RWPE1 (cell line): Measurements from ENCODE around the gene PRSS8.
"Not testable (repeated sequence)": the region's sequence is repeated elsewhere in the genome, so short reads cannot be mapped to it uniquely, and the experiment has no call there.

Source experiments
- CTCF ChIA-PET: fragments of 350-600 bp; sonication (Branson Sonifier 250); formaldehyde crosslinking; extraction: SDS; loops from one replicate; lab custom pipeline; 2021; lab: Yijun Ruan, JAX
- POLR2A ChIA-PET: fragments of 400-600 bp; formaldehyde crosslinking; extraction: SDS; loops from one replicate; lab custom pipeline; 2020; ENCODE audit warnings: antibody characterized with exemption; ENCODE audit not compliant: low non-redundant PET; lab: Yijun Ruan, JAX
- DNase-seq: peaks from one replicate; pipeline ENCODE4 v3.0.0; 2012; ENCODE audit warnings: low spot score
- H3K27ac ChIP-seq: fragments of 450-650 bp; 2 replicates; pipeline ENCODE4 v1.5.1; 2017
- TF ChIP-seq, protein P1 (sequence below): fragments of 450-650 bp; conservative IDR thresholded peaks from 2 replicates; pipeline ENCODE4 v1.5.1; 2017; ENCODE audit warnings: low read depth, mild to moderate bottlenecking

The PRSS8 gene

DNA sequence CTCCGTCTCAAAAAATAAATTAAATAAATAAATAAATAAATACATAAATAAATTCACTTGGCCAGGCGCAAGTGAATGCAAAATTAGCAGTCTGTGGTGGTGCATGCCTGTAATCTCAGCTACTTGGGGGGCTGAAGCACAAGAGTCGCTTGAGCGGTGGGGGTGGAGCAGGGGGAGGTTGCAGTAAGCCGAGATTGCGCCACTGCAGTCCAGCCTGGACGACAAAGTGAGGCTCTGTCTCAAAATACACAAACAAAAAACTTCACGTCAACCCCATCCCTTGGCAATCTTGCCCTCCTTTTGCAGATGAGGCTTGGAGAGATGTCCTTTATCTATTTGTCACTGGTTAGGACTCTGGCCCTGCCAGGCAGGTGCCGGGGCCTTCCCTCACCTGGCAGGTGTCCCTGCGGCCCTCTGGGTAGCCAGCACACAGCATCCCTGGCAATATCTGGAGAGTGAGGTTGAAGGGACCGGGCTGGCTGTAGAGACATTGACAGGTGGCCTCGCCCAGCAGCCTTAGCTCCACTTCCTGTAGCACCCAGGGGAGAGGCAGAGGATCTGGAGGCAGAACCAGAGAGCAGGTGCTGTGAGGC, 10.0 kb upstream of the PRSS8 start:
- TF ChIP-seq, protein P1, sequence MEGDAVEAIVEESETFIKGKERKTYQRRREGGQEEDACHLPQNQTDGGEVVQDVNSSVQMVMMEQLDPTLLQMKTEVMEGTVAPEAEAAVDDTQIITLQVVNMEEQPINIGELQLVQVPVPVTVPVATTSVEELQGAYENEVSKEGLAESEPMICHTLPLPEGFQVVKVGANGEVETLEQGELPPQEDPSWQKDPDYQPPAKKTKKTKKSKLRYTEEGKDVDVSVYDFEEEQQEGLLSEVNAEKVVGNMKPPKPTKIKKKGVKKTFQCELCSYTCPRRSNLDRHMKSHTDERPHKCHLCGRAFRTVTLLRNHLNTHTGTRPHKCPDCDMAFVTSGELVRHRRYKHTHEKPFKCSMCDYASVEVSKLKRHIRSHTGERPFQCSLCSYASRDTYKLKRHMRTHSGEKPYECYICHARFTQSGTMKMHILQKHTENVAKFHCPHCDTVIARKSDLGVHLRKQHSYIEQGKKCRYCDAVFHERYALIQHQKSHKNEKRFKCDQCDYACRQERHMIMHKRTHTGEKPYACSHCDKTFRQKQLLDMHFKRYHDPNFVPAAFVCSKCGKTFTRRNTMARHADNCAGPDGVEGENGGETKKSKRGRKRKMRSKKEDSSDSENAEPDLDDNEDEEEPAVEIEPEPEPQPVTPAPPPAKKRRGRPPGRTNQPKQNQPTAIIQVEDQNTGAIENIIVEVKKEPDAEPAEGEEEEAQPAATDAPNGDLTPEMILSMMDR = no peak
- no peak overlapping the region for H3K27ac ChIP-seq
- no peak for DNase-seq
- ChIA-PET CTCF (interaction anchor here (0.6 kb wide), 1 partner anchor 23 kb away, joined by 3 read pairs; no protein-coding TSS in a partner anchor), POLR2A (interaction anchor here (0.6 kb wide), 1 partner anchor 275 kb away, joined by 3 read pairs; no protein-coding TSS in a partner anchor)

DNA sequence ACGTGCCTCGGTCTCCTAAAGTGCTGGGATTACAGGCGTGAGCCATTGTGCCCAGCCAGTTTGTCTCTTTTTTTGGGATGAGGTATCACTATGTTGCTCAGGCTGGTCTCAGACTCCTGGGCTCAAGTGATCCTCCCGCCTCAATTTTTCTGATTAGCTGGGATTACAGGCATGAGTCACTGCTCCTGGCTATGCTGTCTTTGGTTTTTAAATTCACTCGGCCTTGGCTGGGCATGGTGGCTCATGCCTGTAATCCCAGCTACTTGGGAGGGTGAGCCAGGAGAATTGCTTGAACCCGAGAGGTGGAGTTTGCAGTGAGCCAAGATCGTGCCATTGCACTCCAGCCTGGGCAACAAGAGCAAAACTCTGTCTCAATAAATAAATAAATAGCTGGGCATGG, 8.9 kb upstream of the PRSS8 start:
- DNase-seq, POLR2A ChIA-PET: not testable (repeated sequence)
- CTCF ChIA-PET = interaction anchor here (0.7 kb wide), 1 partner anchor 93 kb away, joined by 4 read pairs; no protein-coding TSS in a partner anchor
- peak overlapping the region; percentile 21; the same call in 1 of the 2 replicates for H3K27ac ChIP-seq

DNA sequence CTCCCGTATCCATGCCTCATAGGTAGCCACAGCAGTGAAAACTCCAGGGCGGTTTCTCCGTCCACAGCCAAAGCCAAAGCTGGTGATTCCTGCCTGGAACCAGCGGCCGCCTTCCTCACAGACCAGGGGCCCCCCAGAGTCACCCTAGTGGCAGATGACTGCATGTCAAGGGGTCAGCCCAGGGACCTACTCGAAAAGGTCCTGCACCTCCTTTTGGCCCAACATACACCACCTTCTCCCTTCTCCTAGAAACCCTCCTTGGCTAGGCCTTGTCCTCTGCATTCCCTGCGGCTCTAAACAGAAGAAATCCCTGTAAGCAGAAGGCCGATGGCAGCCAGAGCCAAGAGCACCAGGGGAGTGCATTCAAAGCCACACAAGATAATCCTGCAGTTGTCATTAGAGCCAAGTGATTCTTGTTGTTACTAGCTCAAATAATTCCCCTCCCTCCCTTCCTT, 8.2 kb upstream of the PRSS8 start:
- ChIA-PET POLR2A (no interaction called here), CTCF (interaction anchor here (0.5 to 2.4 kb wide), 3 partner anchors 30 to 158 kb away, joined by 3 to 23 read pairs (median 7); partner anchors contain the start of gene HSD3B7)
- no peak for DNase-seq
- 0 out of 2 replicates have a peak overlapping the region, but pooled peaks have one; percentile 21 for H3K27ac ChIP-seq
- TF ChIP-seq, protein P1 = no peak

DNA sequence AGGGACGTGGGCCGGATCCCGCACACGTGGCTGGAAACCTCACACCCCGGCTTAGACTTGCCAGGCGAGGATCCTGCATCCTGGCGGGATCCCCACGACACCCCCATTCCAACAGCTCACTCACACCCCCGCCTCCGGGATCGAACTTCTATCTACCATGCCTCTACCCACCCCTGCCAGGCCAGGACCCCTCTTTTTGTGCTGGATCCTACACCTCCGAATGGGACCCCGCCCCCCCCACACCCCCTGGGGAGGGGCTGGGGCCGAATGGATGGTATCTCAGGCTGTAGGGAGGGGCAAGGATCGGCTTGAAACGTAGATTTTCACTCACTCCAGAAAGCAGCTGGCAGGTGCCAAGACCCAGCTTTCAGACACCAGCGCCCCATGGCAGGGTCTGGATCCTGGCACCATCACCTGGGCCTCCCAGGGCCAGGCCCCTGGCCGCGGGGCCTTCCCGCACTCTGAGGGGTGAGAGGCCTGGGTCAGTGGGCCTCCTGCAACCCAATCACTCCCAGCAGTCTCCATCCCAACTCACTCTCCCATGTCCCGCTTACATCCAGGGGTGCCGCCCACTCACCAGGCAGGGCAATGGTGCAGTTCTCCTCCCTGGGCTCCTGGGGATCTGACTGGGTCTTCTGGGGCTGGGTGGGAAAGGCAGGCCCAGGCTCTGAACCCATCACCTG, 7.6 kb upstream of the PRSS8 start:
- ChIA-PET POLR2A (interaction anchor here (1.0 to 1.4 kb wide), 2 partner anchors 26 to 730 kb away, joined by 3 to 15 read pairs; partner anchors contain the start of genes KAT8 and ZNF267), CTCF (interaction anchor here (0.5 to 2.4 kb wide), 22 partner anchors 9 to 310 kb away, joined by 3 to 23 read pairs (median 4); partner anchors contain the start of genes HSD3B7, KAT8 and ZNF668)
- H3K27ac ChIP-seq = peak overlapping the region; percentile 98
- no peak for DNase-seq
- TF ChIP-seq, protein P1 = no peak

DNA sequence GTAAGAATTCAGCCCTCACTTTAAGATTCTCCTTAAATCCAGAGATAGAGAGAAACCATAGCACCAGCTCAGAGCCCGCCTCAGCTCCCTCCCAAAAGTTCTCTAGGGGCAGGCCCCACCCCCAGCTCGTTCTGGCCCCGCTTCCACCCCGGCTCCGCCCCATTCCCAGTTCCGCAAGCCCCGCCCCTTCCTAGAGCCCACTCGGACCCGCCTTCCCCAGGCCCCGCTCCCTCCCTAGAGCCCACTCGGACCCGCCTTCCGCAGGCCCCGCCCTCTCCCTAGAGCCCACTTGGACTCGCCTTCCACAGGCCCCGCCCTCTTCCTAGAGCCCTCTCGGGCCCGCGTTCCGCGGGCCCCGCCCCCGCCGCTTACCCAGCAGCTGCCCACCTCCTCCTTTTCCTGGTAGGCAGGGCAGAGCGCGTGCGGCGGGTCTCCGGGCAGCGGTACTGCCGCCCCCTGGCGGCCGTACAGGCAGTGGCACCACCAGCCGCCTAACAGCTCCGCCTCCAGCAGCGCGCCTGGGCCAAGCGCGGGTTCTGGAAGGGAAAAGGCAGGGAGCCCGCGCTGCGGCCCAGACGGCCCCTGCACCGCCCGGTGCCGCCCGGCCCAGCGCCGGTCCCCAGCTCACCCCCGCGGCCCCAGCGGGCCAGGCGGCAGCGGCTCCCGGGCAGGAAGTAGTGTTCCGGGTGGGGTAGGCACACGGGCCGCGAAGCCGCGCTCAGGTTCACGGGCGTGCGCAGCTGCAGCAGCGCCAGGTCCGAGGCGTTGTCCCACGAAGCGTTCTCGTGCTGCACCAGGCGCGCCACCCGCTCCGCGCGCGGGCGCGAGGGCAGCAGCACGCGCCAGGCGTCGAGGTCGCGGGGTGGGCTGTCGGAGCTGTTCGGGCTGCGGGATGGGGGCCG, 6.8 kb upstream of the PRSS8 start:
- TF ChIP-seq, protein P1 = peak; percentile 95

DNA sequence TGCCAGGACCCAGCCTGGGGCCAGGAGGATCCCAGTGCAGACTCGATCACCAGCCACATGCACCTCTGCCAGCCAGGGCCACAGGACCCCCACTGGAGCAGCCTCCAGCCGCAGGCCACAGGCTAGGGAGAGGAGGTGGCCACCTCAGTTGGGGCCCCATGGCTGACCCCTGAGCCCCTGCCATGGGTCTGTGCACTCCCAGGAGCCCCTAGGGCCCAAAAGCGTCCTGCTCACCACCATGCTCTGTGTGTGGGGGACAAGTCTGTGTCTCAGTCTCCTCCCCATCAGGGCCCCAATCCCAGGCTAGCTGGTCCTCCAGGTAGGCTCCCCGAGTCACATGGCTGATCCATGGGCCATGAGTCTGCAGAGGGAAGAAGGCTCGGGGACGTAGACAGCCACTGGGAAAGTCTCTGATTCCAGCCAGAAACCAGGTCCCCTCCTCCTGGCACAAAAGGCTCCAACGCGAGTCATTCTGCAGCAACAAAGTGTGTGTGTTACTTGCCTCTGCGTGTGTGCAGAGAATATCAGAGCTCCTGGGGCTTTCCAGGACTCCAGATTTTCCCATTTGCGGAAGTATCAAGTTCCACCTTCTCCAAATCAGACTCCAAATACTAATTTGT, 6.1 kb upstream of the PRSS8 start:
- peak overlapping the region; percentile 98 for H3K27ac ChIP-seq
- TF ChIP-seq, protein P1 = no peak
- peak; percentile 46 for DNase-seq
- ChIA-PET CTCF (interaction anchor here (0.7 to 2.4 kb wide), 13 partner anchors 8 to 156 kb away, joined by 3 to 23 read pairs (median 6); partner anchors contain the start of genes HSD3B7, KAT8 and ZNF668), POLR2A (interaction anchor here (1.4 to 1.5 kb wide), 2 partner anchors 10 to 24 kb away, joined by 8 to 15 read pairs; partner anchors contain the start of gene KAT8)

More for the DNA sequence above, 6.8 kb upstream of the PRSS8 start:
- ChIA-PET CTCF (interaction anchor here (0.5 to 2.4 kb wide), 22 partner anchors 9 to 311 kb away, joined by 3 to 23 read pairs (median 4); partner anchors contain the start of genes HSD3B7, KAT8 and ZNF668), POLR2A (interaction anchor here (1.0 to 1.5 kb wide), 3 partner anchors 11 to 731 kb away, joined by 3 to 15 read pairs (median 8); partner anchors contain the start of genes KAT8 and ZNF267)
- peak overlapping the region; percentile 98 for H3K27ac ChIP-seq
- peak; percentile 99 for DNase-seq

DNA sequence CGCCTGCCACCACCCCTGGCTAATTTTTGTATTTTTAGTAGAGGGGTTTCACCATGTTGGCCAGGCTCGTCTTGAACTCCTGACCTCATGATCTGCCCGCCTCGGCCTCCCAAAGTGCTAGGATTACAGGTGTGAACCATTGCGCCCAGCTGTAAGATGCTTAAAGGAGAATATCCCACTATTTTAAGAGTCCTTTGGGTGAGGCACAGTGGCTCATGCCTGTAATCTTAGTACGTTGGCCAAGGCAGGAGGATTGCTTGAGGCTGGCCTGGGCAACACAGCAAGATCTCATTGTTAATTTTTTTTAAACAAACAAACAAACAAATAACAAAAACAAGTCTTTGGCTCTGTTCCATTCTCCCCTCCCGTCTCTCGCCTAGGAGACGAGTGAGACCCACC, 5.5 kb upstream of the PRSS8 start:
- H3K27ac ChIP-seq = peak overlapping the region; percentile 98
- DNase-seq, POLR2A ChIA-PET, CTCF ChIA-PET: not testable (repeated sequence)
